Activated effector memory CD4-positive, alpha-beta T cell treated with anti-CD3 and anti-CD28 coated beads, Interleukin-2, amount 50 U/mL, for 16 hours (primary cell): ENCODE measurements around the gene CLSTN2.

Experiments used
- DNase-seq: peaks from one replicate; pipeline ENCODE4 v3.0.0-alpha.2; 2020

Gene CLSTN2

DNA sequence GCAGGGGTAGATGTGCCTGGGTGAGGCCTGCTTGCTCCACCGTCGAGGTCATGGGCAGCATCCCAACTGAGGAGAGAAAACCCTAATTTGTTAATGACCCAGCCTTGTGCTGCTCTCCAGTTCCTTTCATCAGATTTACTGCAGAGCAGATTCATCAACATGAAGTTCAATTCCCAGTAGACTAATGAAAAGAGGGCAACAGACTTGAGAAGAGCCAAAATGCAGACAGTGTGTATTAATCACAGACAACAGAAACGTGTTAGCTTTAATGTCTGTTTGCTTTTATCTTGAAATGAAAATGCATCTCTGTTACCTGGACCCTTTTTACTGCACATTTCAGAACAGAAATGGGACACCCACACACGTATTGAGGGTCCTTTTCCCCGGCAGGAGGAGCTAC lies 639.4 kb downstream of the CLSTN2 start:
- no peak for DNase-seq

DNA sequence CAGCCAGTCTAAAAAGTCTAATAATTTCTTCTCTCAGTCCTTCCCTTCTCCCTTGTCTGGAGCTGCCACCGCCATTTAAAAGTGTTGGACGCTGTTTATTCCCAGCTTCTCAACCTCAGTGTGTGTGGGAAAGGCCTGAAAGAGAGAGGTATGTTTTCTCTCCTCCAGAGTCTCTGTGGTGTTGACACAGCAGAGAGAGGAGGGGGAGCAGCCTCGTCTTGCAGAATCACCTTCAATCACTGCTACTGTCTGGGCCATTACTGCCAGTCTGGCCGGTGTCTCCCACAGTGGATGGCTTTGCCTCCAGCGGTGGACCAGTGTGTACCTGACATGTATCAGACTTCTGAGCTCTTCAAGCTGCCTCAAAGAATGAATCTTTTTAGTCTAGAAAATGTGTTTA lies 641.5 kb downstream of the CLSTN2 start:
- no peak for DNase-seq

DNA sequence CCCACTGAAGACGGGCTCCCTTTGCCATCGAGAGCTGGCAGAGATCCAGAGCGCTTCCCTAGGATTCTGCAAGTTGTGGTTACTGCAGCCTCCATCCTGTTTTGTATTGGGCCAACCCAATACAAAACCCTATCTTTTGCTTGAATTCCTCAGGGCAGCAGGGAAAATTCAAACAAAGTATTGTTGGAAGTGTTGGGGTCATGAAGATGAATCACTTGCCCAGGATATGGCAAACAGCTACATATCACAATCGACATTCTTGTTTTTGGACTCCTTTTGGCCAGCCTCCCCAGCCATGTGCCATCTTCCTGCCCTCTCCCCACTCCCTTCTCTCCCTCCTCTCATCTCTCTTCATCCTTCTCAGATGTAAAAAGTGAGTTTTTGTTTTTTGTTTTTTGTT lies 642.9 kb downstream of the CLSTN2 start:
- DNase-seq, result no peak

DNA sequence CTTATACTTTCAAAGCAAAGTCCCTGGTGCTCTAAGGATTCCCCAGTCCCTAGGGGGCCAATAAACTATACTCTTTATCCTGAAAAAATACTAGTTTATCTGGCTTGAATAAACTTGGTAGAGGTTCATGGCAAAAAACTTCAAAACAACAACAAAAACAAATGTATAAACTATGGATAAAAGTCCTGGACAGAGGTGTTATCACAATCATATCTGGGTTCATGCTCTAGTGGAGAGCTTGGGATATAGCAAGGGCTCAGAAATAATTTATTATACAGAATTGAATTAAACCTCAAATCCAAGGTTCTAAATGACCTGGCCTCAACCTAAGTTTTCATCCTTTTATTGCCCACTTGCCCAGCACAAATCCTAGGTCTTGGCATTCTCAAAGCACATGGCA lies 644.3 kb downstream of the CLSTN2 start:
- DNase-seq, result no peak

DNA sequence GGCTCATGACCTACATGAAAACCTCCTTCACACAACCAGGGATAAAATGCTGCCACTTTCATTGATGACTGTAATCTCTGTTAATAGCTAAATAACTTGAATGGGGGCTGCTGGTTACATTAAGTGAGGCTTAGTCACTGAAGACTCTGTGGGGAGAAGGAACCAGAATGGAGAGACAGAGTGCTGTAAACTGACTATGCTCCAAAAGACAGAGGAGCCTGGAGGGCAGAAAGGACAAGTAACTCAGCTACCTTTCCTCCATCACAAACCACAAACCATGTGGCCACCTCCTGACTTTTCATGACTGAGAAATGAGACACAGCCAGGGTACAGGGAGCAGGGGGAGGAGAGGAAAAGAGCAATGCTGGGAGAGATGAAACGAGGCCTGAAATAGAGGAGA lies 645.8 kb downstream of the CLSTN2 start:
- DNase-seq, result no peak

DNA sequence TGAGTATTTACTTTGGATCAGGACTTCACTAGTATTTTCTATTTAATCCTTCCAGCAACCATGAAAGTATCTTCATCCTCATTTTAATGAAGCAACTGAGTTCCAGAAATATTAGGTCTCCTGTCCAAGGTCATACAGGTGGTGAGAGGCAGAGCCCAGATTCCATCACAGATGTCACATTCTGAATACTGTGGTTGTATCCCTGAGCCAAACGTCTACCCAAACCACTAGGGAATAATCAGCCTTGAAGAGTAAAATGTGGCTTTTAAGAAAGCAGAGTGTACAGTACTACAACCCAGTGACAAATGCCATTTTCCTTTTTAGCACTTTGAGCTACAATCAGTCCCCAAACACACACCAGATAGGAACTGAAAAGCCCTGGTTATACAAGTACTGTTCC lies 649.6 kb downstream of the CLSTN2 start:
- DNase-seq, result no peak

DNA sequence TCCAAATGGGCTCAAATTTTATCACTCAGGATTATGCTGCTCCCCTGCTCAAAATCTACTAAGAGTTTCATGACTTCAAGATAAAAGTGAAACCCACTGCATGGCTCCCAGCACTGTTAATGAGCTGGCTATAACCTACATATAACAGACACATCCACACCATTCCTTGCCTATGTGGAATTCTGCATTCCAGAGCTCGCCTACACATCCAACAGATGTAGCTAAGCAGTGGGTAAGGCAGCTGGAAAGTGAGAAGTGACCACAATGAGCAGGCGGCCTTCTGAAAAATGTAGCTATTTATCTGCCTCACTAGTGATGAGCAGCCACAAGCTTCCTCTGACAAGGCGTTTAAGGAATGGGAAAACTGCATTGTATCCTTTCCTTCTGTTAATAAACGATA lies 650.8 kb downstream of the CLSTN2 start:
- DNase-seq, result no peak

DNA sequence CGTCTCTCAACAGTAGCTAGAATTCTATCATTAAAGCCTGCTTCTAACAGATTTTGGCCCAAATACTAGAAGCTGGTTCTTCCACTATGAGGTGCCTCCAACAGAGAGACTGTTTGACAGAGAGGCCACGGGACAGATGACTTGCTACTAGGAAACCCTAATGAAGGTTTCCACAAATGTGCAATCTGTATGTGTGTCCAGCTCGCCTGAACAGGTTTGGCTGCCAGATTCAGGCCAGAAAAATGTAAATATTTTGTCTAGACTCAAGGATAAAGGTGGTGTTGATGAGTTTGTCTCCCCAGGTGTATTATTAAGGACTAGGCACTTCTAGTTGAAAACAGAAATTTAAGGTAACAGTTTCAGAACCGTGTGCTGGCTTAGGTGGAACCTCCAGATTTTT lies 651.3 kb downstream of the CLSTN2 start:
- DNase-seq, result no peak

DNA sequence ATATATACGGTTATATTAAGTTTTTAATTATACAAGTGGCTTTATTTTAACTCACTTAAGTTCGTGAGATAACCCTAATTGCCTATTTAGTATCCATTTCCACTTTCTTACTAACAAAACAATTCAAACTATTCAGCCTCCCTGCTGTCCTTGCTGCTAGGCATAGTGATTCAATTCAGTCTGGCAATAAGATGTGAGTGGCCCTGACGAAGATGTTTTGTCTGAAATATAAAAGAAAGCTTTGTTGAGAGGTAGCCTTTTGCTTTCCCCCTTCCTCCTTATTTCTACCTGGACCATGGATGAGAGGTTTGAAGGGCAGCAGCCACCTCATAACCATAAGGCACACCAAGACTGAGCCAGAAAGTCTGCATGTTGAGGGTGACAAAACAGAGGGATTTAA lies 653.6 kb downstream of the CLSTN2 start:
- no peak for DNase-seq

DNA sequence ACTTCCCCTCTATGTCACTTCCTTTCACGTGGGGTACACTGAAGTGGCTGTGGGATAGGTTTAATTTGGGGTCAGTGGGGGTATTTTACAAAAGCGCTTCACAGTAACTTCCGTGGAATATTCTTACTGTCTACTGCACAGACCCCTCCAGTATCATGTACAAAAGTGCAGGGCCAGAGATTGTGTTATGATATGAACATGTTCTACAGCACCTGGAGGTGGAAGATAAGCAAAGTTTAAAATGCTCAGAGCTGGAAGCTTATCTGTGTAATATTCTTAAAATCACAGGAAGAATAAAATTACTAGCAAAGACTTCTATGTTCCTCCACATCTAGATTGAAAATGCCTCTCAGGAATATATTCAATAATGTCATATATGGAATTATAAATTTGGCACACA lies 658.8 kb downstream of the CLSTN2 start:
- DNase-seq, result no peak

DNA sequence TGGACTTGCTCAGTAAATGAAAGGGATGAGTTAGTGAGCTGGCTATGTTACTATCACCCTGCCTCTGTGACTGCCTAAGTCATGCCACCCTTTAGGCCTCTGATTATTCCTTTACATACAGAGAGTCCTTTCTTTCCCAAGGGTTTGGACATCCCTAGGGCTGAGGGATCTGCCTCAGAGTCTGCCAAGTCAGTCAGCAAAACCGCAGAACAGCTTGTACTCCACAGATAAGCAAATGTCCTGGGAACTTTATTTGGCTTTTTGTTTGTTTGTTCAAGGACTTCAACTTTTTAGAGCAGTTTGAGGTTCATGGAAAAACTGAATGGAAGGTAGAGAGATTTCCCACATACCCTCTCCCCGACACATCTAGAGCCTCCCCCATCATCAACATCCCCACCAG lies 660.3 kb downstream of the CLSTN2 start:
- DNase-seq, result no peak

DNA sequence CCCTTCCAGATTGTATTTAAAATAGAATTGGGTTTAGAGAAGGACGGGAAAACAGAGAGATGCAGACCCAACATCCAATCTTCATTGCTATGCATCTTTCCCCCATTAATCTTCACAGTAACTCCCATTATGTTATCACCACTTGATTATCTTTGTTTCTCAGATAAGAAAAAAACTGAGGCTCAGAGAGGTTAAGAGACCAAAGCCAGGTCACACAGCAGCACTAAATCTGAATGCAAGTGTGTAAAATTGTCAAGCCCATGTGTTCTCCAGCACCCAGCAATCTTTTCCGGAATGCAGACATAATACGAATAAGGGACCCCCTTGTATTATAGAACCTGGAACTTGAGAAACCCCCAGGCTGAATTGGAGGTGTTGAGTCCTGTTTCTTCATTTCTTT lies 662.4 kb downstream of the CLSTN2 start:
- no peak for DNase-seq

DNA sequence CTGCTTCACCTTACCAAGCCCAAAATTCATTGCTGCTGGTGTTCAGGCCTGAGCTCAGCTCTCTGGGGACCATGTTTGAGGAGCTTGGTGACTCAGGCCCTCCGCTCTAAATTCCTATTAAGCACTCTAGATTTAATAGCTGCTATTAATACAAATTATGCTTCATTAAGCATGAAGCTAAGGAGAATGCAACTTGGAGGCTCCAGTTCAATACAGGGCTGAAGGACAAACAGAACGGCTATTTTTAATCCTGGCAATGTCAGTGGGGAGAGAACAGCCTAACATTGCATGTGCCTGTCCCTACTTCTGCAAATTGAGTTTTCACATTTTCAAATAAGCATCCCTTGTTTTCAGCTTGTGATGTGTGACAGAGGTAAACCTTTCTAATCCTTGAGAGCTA lies 662.8 kb downstream of the CLSTN2 start:
- no peak for DNase-seq

DNA sequence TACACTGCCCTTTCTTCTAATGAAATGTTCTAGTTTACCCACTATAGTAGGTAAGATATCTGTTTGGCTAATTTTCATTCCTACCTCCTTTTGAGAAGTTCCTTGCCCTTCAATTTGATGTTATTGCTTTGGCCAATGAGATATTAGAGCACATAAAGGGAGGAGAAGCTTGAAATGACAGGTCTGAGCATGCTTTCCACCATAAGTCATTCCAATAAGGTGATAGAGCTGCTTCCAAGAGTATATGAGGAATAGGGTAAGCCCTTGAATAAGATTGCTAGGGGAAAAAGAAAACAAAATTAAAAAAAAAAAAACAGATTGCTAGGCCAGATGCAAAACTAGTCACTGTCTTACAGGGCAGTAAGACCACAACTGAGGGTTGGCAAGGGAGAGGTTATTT lies 664.0 kb downstream of the CLSTN2 start:
- no peak for DNase-seq

DNA sequence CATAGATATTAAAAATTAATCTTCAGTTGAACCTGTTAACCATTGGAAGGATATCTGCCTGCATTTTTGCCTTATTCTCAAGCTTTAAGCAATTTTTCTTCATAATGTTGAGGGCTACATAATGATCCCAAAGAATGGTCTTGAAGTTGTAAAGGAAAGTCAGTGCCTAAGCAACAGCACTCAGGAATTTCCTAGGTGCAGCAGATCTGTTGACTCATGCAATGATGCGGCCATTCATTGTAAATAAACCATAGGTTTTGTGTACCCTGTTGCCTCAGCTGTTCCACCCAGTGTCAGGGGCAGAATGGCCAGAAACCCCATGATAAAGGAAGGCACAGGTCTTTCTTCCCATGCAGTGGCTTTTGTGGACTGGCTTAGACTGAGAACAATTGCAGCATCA lies 664.5 kb downstream of the CLSTN2 start:
- no peak for DNase-seq

DNA sequence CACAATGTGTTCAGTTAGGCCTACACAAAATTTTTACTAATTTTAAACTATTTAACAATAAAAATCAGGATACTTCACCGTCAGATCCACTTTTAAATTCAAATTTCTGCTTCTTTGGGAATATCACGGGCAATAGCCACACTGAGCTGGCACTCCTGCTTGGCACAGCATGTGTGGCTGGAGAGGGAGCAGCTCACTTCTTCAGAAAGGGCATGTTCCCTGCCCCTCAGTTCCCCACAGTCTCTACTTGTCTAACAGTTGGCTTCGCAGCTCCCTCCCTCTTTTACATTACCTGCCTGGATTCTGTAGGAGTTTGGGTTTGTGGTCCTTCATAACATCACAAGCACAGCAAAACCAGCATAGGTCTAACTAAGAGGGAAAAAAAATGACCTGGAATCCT lies 666.9 kb downstream of the CLSTN2 start:
- no peak for DNase-seq

DNA sequence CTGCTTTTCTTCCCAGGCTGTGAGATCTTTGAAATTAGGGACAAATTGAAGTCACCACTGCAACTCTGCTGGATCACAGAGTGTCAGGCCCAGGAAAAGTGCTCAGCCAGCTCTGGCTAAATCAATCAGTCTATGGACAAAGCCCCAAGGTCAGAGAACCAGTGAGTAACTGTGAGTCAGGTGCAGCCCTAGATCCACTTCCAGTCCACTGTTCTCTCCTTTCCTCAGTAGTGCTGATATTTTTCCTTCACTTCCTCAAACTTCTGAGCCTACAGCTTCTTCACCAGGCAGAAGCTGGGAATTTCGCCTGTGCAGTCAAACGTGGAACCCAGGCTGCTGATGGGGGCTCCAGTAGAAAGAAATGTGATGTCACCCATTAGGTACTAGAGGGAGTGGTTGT lies 667.8 kb downstream of the CLSTN2 start:
- DNase-seq, result no peak

DNA sequence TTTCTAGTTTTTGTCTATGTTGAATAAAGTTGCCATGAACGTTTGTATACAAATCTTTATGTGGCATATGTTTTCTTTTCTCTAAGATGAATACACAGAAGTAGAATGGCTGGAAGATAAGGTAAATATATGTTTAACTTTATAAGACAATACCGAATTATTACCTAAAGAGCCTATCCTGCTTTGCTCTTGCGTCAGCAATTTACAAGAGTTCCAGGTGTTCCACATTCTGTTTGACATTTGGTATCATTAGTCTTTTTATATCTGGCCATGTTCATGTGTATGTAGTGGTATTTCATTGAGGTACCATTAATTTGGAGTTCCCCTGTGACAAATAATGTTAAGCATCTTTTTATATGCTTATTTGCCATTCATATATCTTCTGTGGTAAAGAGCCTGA lies 668.8 kb downstream of the CLSTN2 start:
- DNase-seq, result no peak

DNA sequence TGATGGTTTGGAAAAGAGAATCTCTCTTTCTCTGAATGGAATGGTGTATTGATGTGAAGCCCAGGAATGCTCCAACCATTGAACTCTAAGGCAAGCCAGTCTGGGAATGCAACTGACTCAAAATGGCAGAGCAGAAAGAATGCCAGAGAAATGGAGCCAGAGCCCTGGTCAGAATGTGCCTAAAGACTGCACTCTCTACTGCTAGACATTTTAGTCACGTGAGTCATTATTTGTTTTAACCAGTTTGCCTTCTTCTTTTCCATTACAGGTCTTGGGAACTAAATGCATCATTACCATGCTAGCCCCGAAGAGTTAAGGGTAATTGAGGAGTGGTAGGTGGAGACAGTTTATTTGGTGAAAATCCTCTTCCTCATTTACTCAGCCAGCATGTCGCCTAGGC lies 675.6 kb downstream of the CLSTN2 start:
- no peak for DNase-seq

DNA sequence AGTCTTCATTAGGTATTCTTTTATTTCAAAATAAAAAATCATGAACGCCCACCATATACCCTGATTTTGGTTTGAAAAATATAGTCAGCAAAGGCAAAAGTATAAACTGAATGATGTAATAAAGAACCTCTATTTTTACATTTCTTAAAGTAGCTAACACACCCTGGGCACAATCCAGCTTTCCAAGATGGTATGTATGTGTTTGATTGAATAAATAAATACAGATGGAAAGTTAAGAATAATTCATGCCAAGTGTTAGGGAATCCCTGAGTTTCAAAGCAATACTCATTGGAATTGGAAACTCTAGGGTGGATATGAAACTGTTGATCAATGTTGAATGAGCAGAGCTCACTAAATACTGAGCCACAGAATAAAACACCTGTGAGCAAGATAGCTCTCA lies 679.0 kb downstream of the CLSTN2 start:
- no peak for DNase-seq

DNA sequence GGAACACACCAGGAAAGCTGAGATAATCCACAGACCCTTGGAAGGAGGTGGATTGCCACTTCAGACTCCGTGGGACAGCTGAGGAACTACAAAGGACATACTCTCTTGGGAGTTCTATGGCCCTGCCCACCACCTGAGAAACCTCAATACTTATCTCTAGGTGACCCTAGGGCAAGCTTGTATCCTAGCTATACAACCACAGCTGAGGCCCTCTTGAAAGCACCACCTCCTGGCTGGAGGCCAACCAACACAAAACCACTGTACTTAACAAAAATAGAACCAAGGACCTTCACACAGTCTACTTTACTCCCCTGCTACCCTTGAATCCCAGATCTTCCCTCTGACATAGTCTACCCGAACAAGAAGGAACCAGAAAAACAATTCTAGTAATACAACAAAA lies 682.1 kb downstream of the CLSTN2 start:
- no peak for DNase-seq

DNA sequence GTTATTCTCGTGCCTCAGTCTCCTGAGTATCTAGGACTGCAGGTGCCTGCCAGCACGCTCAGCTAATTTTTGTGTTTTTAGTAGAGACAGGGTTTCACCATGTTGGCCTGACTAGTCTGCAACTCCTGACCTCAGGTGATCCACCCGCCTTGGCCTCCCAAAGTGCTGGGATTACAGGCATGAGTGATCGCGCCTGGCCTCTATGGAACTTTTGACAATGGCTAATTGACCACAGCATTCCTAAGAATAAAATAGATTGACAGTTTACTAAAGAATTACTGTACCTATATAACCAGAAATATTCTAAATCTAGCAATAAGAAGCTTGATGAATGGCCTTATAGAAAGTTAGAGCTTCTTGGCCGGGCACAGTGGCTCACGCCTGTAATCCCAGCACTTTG lies 691.9 kb downstream of the CLSTN2 start:
- DNase-seq, result no peak
